ENCODE data around the gene GOT1. TPM values are rescaled to one million over a fixed set of nuclear protein-coding genes. Genes with fewer than 3 reads are reported as not detected.

Gene GOT1
- total RNA-seq, 1 donor from 2014 or later: 17.4 TPM

DNA sequence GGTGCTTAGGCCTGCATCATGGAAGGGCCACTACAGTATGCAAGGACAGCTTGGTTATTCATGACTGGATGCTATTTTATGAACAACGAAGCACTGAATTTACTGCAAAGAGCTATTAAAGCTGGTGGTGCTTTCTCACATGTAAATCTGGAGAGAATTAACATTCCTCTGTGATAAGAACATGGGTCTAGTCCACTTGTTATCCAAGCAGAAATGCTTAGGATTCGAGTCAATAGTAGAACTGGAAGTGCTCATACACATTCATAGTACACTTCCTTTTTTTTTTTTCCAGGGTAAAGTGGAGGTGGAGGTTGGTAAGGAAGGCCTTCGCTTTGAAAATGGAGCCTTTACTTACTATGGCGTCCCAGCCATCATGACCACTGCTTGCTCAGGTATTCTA lies 66.3 kb downstream of the GOT1 start:
- DNase-seq (ENCODE audit: extremely low spot score in 2 of 2): no peak
- Histone ChIP-seq H3K4me3 (no peak overlapping the region), H3K27ac (no peak overlapping the region), H3K4me1 (no peaks in the 10 kb centered on the region), H3K9me3 (no peaks in the 10 kb centered on the region), H3K36me3 (no peaks in the 10 kb centered on the region), H3K27me3 (no peaks in the 10 kb centered on the region)
- intact Hi-C loops (cut with DNase I): no loop called here
- TF ChIP-seq POLR2AphosphoS5 (IDR thresholded peaks at IDR 0.05; ENCODE audit: insufficient read depth in 1 of 2, low read depth in 1 of 2): no peak
- no peak for TF ChIP-seq POLR2A (IDR thresholded peaks at IDR 0.05)
- no peak for TF ChIP-seq CTCF (IDR thresholded peaks at IDR 0.05)

DNA sequence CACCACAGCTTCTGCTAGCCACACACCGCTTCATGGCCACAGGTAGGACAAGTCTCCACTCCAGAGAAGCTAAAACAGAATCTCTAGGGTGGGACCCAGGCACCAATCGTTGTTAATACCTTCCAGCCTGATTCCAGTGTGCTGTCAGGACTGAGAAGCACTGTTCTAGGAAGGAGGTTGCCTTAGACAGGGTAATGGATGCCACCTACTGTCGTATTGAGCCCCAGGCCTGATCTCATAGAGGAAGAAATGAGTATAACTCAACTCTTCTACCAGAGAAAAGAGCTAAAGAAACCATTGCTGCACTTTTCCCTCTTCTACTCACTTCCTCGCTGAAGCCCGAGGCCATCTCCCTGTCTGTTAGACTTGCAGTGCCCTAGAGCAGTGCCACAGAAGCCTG lies 69.5 kb downstream of the GOT1 start:
- no peaks in the 10 kb centered on the region for H3K36me3 ChIP-seq
- H3K4me1 ChIP-seq: no peaks in the 10 kb centered on the region
- H3K4me3 ChIP-seq: no peak overlapping the region
- intact Hi-C loops (cut with DNase I): no loop called here
- DNase-seq (ENCODE audit: extremely low spot score in 2 of 2): no peak
- TF ChIP-seq POLR2A (IDR thresholded peaks at IDR 0.05): no peak
- no peak for TF ChIP-seq CTCF (IDR thresholded peaks at IDR 0.05)
- TF ChIP-seq POLR2AphosphoS5 (IDR thresholded peaks at IDR 0.05; ENCODE audit: insufficient read depth in 1 of 2, low read depth in 1 of 2): no peak
- no peaks in the 10 kb centered on the region for H3K9me3 ChIP-seq
- H3K27ac ChIP-seq: no peak overlapping the region
- no peaks in the 10 kb centered on the region for H3K27me3 ChIP-seq

GRCh38 chr10:99358101-99358500 lies 72.3 kb downstream of the GOT1 start:
- intact Hi-C loops (cut with DNase I): no loop called here
- no peaks in the 10 kb centered on the region for H3K4me1 ChIP-seq
- no peaks in the 10 kb centered on the region for H3K36me3 ChIP-seq
- H3K4me3 ChIP-seq: no peak overlapping the region
- H3K9me3 ChIP-seq: no peaks in the 10 kb centered on the region
- no peaks in the 10 kb centered on the region for H3K27me3 ChIP-seq
- H3K27ac ChIP-seq: no peak overlapping the region
- DNase-seq (ENCODE audit: extremely low spot score in 2 of 2): no peak
- TF ChIP-seq CTCF (IDR thresholded peaks at IDR 0.05): no peak
- TF ChIP-seq POLR2AphosphoS5 (IDR thresholded peaks at IDR 0.05; ENCODE audit: insufficient read depth in 1 of 2, low read depth in 1 of 2): no peak
- TF ChIP-seq POLR2A (IDR thresholded peaks at IDR 0.05): no peak

GRCh38 chr10:99357691-99358090 lies 72.7 kb downstream of the GOT1 start:
- intact Hi-C loops (cut with DNase I): no loop called here
- no peak for TF ChIP-seq POLR2A (IDR thresholded peaks at IDR 0.05)
- TF ChIP-seq POLR2AphosphoS5 (IDR thresholded peaks at IDR 0.05; ENCODE audit: insufficient read depth in 1 of 2, low read depth in 1 of 2): no peak
- Histone ChIP-seq H3K36me3 (no peaks in the 10 kb centered on the region), H3K4me1 (no peaks in the 10 kb centered on the region), H3K9me3 (no peaks in the 10 kb centered on the region), H3K27me3 (no peaks in the 10 kb centered on the region), H3K27ac (no peak overlapping the region), H3K4me3 (no peak overlapping the region)
- no peak for DNase-seq (ENCODE audit: extremely low spot score in 2 of 2)

DNA sequence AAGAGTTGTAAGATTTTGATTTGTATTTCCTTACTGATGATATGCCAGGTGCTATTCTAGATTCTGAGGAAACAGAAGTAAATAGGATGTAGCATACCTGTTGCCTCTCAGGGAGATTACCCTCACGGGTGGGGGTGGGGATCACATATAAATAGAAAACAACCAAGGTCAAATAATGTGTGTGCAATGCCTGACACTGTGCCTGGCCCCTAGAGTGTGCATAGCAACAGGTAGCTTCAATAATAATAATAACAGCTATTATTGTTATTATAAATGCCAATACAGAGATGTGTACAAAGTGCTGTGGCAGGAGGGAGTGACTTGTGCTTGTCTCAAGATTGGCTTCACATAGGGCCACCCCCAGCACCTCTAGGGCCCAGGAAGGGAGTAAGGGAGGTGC lies 77.2 kb downstream of the GOT1 start:
- Histone ChIP-seq H3K27me3 (no peaks in the 10 kb centered on the region), H3K36me3 (no peaks in the 10 kb centered on the region), H3K27ac (no peak overlapping the region), H3K4me3 (no peak overlapping the region), H3K4me1 (no peaks in the 10 kb centered on the region), H3K9me3 (no peaks in the 10 kb centered on the region)
- TF ChIP-seq CTCF (IDR thresholded peaks at IDR 0.05) (no peak), POLR2AphosphoS5 (IDR thresholded peaks at IDR 0.05; ENCODE audit: insufficient read depth in 1 of 2, low read depth in 1 of 2) (no peak), POLR2A (IDR thresholded peaks at IDR 0.05) (no peak)
- no peak for DNase-seq (ENCODE audit: extremely low spot score in 2 of 2)
- intact Hi-C loops (cut with DNase I): no loop called here

- TF ChIP-seq POLR2AphosphoS5 (IDR thresholded peaks at IDR 0.05; ENCODE audit: insufficient read depth in 1 of 2, low read depth in 1 of 2): no peak
- no peak for TF ChIP-seq POLR2A (IDR thresholded peaks at IDR 0.05)
- no peak for TF ChIP-seq CTCF (IDR thresholded peaks at IDR 0.05)
- no peaks in the 10 kb centered on the region for H3K36me3 ChIP-seq
- peaks cover under 1% of the 10 kb centered on the region for H3K4me1 ChIP-seq
- no peaks in the 10 kb centered on the region for H3K27me3 ChIP-seq
- no peak overlapping the region for H3K4me3 ChIP-seq
- DNase-seq (ENCODE audit: extremely low spot score in 2 of 2): no peak
- no peak overlapping the region for H3K27ac ChIP-seq
- intact Hi-C loops (cut with DNase I): no loop called here
- H3K9me3 ChIP-seq: no peaks in the 10 kb centered on the region
Observed at GRCh38 chr10:99347672-99348071, 82.8 kb downstream of the GOT1 start.

All from vagina (tissue), 2 donors.